Spinal cord (tissue), 10 donors: Measurements from ENCODE around the gene CCAR1. TPM values are rescaled to one million over a fixed set of nuclear protein-coding genes. Genes with fewer than 3 reads are reported as not detected.
"Not testable (repeated sequence)": the region's sequence is repeated elsewhere in the genome, so short reads cannot be mapped to it uniquely, and the experiment has no call there.

Experiments used
- DNase-seq, 6 donors: peaks; one replicate each; pipeline versions ENCODE4 v3.0.0 to v3.0.0-alpha.2; 2013 to 2015; ENCODE audit warnings: low spot score in 6 of 6, low read depth in 4 of 6
- H3K27ac ChIP-seq: one replicate; pipeline ENCODE4 v1.5.1; 2013; ENCODE audit warnings: low read depth, low read length, control low read depth
- H3K27me3 ChIP-seq: one replicate; pipeline ENCODE4 v1.6.1; 2013; ENCODE audit warnings: low read length; ENCODE audit not compliant: control insufficient read depth, insufficient read depth
- H3K36me3 ChIP-seq: one replicate; pipeline ENCODE4 v1.6.1; 2013; ENCODE audit warnings: low read length; ENCODE audit not compliant: control insufficient read depth, insufficient read depth
- H3K4me1 ChIP-seq: one replicate; pipeline ENCODE4 v1.6.1; 2013; ENCODE audit warnings: low read length; ENCODE audit not compliant: control insufficient read depth, insufficient read depth
- H3K4me3 ChIP-seq: one replicate; pipeline ENCODE4 v1.5.1; 2013; ENCODE audit warnings: low read depth, low read length, control low read depth
- H3K9me3 ChIP-seq: one replicate; pipeline ENCODE4 v1.6.1; 2013; ENCODE audit warnings: low read length; ENCODE audit not compliant: control insufficient read depth, insufficient read depth
- WGBS: methylation state at CpG from one replicate; pipeline ENCODE4 v1.1.5; 2013; ENCODE audit warnings: missing lambda C conversion rate; ENCODE audit not compliant: insufficient coverage; 5-methylcytosine and 5-hydroxymethylcytosine counted together
- polyA plus RNA-seq, 2 donors: library from polyadenylated mRNA; unstranded; fragments of 120-200 nt; gene quantifications; one replicate each; pipeline ENCODE4 v1.2.1, GENCODE V29; 2013; ENCODE audit not compliant: insufficient read length in 2 of 2
- total RNA-seq, 2 donors: library from RNA; depleted of rRNA in 1 of 2; stranded (reverse); fragments of 120-200 nt in 1 of 2; fragments of >200 nt in 1 of 2; gene quantifications; one replicate each; pipeline versions ENCODE4 v1.2.3 to v1.2.4, GENCODE V29; 2013 to 2014
- donor health status: healthy.

The CCAR1 gene
- total and polyA plus RNA-seq, 4 donors = 31.2 to 110 (median 76.2) TPM

GRCh38 chr10:68816796-68817412 is 95.9 kb downstream of the CCAR1 start:
- H3K4me3 ChIP-seq = no peak overlapping the region
- H3K36me3 ChIP-seq = no peaks in the 10 kb centered on the region
- no peaks in the 10 kb centered on the region for H3K9me3 ChIP-seq
- no peak overlapping the region for H3K27ac ChIP-seq
- DNase-seq = no peak
- peaks cover 3% of the 10 kb centered on the region for H3K4me1 ChIP-seq
- 83% methylated on average over 1 of the region's 4 CpGs for WGBS
- H3K27me3 ChIP-seq = no peaks in the 10 kb centered on the region

GRCh38 chr10:68820359-68820758 is 99.3 kb downstream of the CCAR1 start:
- not testable (repeated sequence) for H3K27me3 ChIP-seq, H3K9me3 ChIP-seq, DNase-seq, H3K4me1 ChIP-seq, H3K36me3 ChIP-seq, H3K4me3 ChIP-seq, H3K27ac ChIP-seq
- no CpG with 5 or more reads among the region's 1 CpG for WGBS

- H3K36me3 ChIP-seq, H3K4me1 ChIP-seq, H3K27me3 ChIP-seq, H3K4me3 ChIP-seq, H3K9me3 ChIP-seq, H3K27ac ChIP-seq, DNase-seq: not testable (repeated sequence)
- 70% methylated on average over 2 of the region's 2 CpGs for WGBS
These were observed 101.6 kb downstream of the CCAR1 start for GRCh38 chr10:68822626-68823025.

GRCh38 chr10:68826764-68827591 is 105.9 kb downstream of the CCAR1 start, which contains the start of gene STOX1:
STOX1 (plus strand) TSS chr10:68827531; CDS start chr10:68827624, 93 bp downstream.
- Histone ChIP-seq H3K27me3 (no peaks in the 10 kb centered on the region), H3K9me3 (no peaks in the 10 kb centered on the region), H3K4me1 (peaks cover 21% of the 10 kb centered on the region), H3K36me3 (peaks cover 3% of the 10 kb centered on the region), H3K27ac (peak within 1 kb of the TSS; percentile 67), H3K4me3 (peak within 1 kb of the TSS; percentile 71)
- DNase-seq = peak; percentile 17 to 87 (median 40)
- 5% methylated on average over 58 of the region's 63 CpGs for WGBS

GRCh38 chr10:68827592-68827959 is 106.5 kb downstream of the CCAR1 start:
- WGBS = 0% methylated on average over 5 of the region's 58 CpGs
- H3K27ac ChIP-seq, H3K27me3 ChIP-seq, H3K36me3 ChIP-seq, H3K4me3 ChIP-seq, H3K9me3 ChIP-seq, DNase-seq: not testable (repeated sequence)
- peaks cover 21% of the 10 kb centered on the region for H3K4me1 ChIP-seq

GRCh38 chr10:68828083-68828601 is 107.1 kb downstream of the CCAR1 start:
- Histone ChIP-seq H3K4me1 (peaks cover 21% of the 10 kb centered on the region), H3K4me3 (peak overlapping the region; percentile 44)
- H3K9me3 ChIP-seq, H3K27me3 ChIP-seq, H3K36me3 ChIP-seq, H3K27ac ChIP-seq: not testable (repeated sequence)
- DNase-seq = peak in 2 of 6 donors; percentile 38
- 0% methylated on average over 29 of the region's 59 CpGs for WGBS

GRCh38 chr10:68828833-68829232 is 107.8 kb downstream of the CCAR1 start:
- WGBS = 73% methylated on average over 8 of the region's 10 CpGs
- DNase-seq = no peak
- no peak overlapping the region for H3K27ac ChIP-seq

GRCh38 chr10:68829521-68829920 is 108.5 kb downstream of the CCAR1 start:
- WGBS = 60% methylated on average over 3 of the region's 6 CpGs

More at GRCh38 chr10:68828833-68829232, 107.8 kb downstream of the CCAR1 start:
- Histone ChIP-seq H3K9me3 (no peaks in the 10 kb centered on the region), H3K4me1 (peaks cover 21% of the 10 kb centered on the region), H3K27me3 (no peaks in the 10 kb centered on the region), H3K4me3 (peak overlapping the region; percentile 44), H3K36me3 (peaks cover 3% of the 10 kb centered on the region)

GRCh38 chr10:68829952-68830351 is 108.9 kb downstream of the CCAR1 start:
- H3K4me1 ChIP-seq = peaks cover 21% of the 10 kb centered on the region
- WGBS = 76% methylated on average over 3 of the region's 6 CpGs
- H3K27ac ChIP-seq = no peak overlapping the region
- H3K9me3 ChIP-seq = no peaks in the 10 kb centered on the region
- DNase-seq = no peak
- peaks cover 3% of the 10 kb centered on the region for H3K36me3 ChIP-seq
- H3K4me3 ChIP-seq = no peak overlapping the region
- no peaks in the 10 kb centered on the region for H3K27me3 ChIP-seq

More at GRCh38 chr10:68829521-68829920, 108.5 kb downstream of the CCAR1 start:
- peak in 1 of 6 donors; percentile 13 for DNase-seq
- Histone ChIP-seq H3K27me3 (no peaks in the 10 kb centered on the region), H3K9me3 (no peaks in the 10 kb centered on the region), H3K4me1 (peaks cover 21% of the 10 kb centered on the region), H3K4me3 (no peak overlapping the region), H3K36me3 (peaks cover 3% of the 10 kb centered on the region), H3K27ac (no peak overlapping the region)
